ENCODE results near the gene SPANXN2. TPM values are rescaled to one million over a fixed set of nuclear protein-coding genes. Genes with fewer than 3 reads are reported as not detected.

SPANXN2 gene
- total RNA-seq, 2 experiments from 2014 or later, result not detected

GRCh38 chrX:143664302-143664701, 56.2 kb downstream of the SPANXN2 start:
- H3K9me3 Mint-ChIP-seq (ENCODE audit: low read depth), result no peaks in the 10 kb centered on the region
- no peaks in the 10 kb centered on the region for H3K27me3 Mint-ChIP-seq
- ATAC-seq (no peak), DNase-seq (no peak)
- ChIA-PET CTCF (interaction anchor here (0.8 kb wide), 1 partner anchor 11 kb away, joined by 3 read pairs; no protein-coding TSS in a partner anchor), POLR2A (no interaction called here)
- H3K36me3 Mint-ChIP-seq (ENCODE audit: low read depth), result no peaks in the 10 kb centered on the region
- intact Hi-C loops (cut with DNase I, micrococcal nuclease), result no loop called here
- H3K4me3 Mint-ChIP-seq, result no peak overlapping the region
- H3K27ac Mint-ChIP-seq, result no peak overlapping the region
- no peaks in the 10 kb centered on the region for H3K4me1 Mint-ChIP-seq

- no peak overlapping the region for H3K4me3 Mint-ChIP-seq
- no peaks in the 10 kb centered on the region for H3K27me3 Mint-ChIP-seq
- ChIA-PET CTCF (no interaction called here), POLR2A (no interaction called here)
- intact Hi-C loops (cut with DNase I, micrococcal nuclease), result no loop called here
- DNase-seq, result no peak
- H3K4me1 Mint-ChIP-seq, result no peaks in the 10 kb centered on the region
- H3K36me3 Mint-ChIP-seq (ENCODE audit: low read depth), result no peaks in the 10 kb centered on the region
- no peak overlapping the region for H3K27ac Mint-ChIP-seq
- no peak for ATAC-seq
- H3K9me3 Mint-ChIP-seq (ENCODE audit: low read depth), result no peaks in the 10 kb centered on the region
Observed at GRCh38 chrX:143663755-143664154, 56.8 kb downstream of the SPANXN2 start.

Other genes with a start within 250 kb of the SPANXN2 start
- not detected for gene SPANXN3, start 203.3 kb downstream of the SPANXN2 start, total RNA-seq
- gene SLITRK4, start 84.7 kb downstream of the SPANXN2 start, total RNA-seq, result not detected
- gene UBE2NL, start 163.3 kb upstream of the SPANXN2 start, total RNA-seq, result not detected

Data from activated CD4-positive, alpha-beta T cell treated with anti-CD3 and anti-CD28 coated beads for 36 hours (primary cell).